Adipocyte (in vitro differentiated cells): Measurements from ENCODE around the gene FAM156A.
A peak's percentile ranks its signal among the peaks of the same experiment; 100 is the strongest.
"Not testable (repeated sequence)": the region's sequence is repeated elsewhere in the genome, so short reads cannot be mapped to it uniquely, and the experiment has no call there.

ENCODE experiments used
- DNase-seq: peaks from one replicate; pipeline ENCODE4 v3.0.0-alpha.2; 2015; ENCODE audit warnings: low read depth
- H3K27me3 ChIP-seq: replicated peaks from 2 replicates; pipeline ENCODE4 v1.7.0; 2013; ENCODE audit warnings: mild to moderate bottlenecking, low read length, moderate library complexity; ENCODE audit not compliant: control insufficient read depth, insufficient read depth
- H3K36me3 ChIP-seq: 2 replicates; pipeline ENCODE4 v1.7.0; 2013; ENCODE audit warnings: low read length, mild to moderate bottlenecking, moderate library complexity; ENCODE audit not compliant: control insufficient read depth, insufficient read depth, severe bottlenecking
- H3K4me1 ChIP-seq: 2 replicates; pipeline ENCODE4 v1.7.0; 2013; ENCODE audit warnings: mild to moderate bottlenecking, low read length, moderate library complexity; ENCODE audit not compliant: control insufficient read depth, insufficient read depth
- H3K4me3 ChIP-seq: 2 replicates; pipeline ENCODE4 v1.7.0; 2013; ENCODE audit warnings: mild to moderate bottlenecking, low read length, moderate library complexity
- H3K9ac ChIP-seq: 2 replicates; pipeline ENCODE4 v1.7.0; 2013; ENCODE audit warnings: mild to moderate bottlenecking, low read length, moderate library complexity
- H3K9me3 ChIP-seq: 2 replicates; pipeline ENCODE4 v1.7.0; 2013; ENCODE audit warnings: mild to moderate bottlenecking, low read length, moderate library complexity; ENCODE audit not compliant: control insufficient read depth

Gene FAM156A

DNA sequence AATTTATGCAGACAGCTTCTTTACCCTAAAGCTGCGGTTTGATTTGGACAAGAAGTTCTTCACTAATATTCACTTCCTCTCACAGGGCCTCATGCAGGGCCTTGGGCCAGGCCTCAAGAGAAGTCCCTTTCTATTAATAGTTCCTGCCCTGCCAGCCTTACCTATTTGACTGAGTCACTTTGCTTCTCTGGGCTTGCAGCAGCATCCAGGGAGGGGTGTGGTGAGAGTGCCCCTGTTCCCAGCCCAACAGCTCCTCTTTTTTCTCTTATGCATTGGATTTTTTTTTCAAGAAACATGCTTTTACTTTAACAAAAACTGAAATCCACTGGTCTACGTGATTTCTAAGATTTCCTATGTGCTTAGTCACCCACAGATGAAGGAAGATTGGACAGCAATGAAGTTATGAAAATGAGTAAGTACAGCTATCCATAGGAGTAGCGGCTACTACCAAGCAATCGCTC, 34.5 kb downstream of the FAM156A start:
- Histone ChIP-seq H3K4me3 (no peak overlapping the region), H3K27me3 (no peaks in the 10 kb centered on the region), H3K9ac (no peak overlapping the region), H3K36me3 (no peaks in the 10 kb centered on the region), H3K9me3 (no peaks in the 10 kb centered on the region), H3K4me1 (peaks cover 10% of the 10 kb centered on the region)
- peak; percentile 52 for DNase-seq

- H3K36me3 ChIP-seq, DNase-seq, H3K27me3 ChIP-seq, H3K9me3 ChIP-seq, H3K4me1 ChIP-seq, H3K9ac ChIP-seq, H3K4me3 ChIP-seq: not testable (repeated sequence)
Measured at GRCh38 chrX:52914704-52915103, 43.6 kb downstream of the FAM156A start.

DNA sequence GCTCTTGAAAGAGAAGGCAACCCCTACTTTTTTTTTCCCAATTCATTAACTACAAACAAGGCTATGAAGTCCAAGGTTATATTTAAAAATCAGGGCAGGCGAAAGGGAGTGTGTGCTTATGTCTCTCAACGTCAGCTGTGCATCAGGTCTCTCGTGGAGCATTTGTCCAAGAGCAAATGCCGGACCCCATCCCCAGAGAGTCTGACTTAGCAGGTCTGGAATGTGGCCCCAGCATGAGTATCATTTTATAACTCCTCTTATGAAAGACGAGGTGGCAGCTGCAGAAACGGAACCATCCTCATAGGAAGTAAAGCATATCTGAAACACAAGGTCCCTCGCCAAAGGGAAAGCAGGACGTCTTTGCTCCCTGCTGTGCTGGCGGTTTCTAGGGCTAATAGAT, 44.6 kb downstream of the FAM156A start:
- not testable (repeated sequence) for DNase-seq, H3K9me3 ChIP-seq, H3K9ac ChIP-seq, H3K4me1 ChIP-seq, H3K4me3 ChIP-seq, H3K36me3 ChIP-seq, H3K27me3 ChIP-seq

DNA sequence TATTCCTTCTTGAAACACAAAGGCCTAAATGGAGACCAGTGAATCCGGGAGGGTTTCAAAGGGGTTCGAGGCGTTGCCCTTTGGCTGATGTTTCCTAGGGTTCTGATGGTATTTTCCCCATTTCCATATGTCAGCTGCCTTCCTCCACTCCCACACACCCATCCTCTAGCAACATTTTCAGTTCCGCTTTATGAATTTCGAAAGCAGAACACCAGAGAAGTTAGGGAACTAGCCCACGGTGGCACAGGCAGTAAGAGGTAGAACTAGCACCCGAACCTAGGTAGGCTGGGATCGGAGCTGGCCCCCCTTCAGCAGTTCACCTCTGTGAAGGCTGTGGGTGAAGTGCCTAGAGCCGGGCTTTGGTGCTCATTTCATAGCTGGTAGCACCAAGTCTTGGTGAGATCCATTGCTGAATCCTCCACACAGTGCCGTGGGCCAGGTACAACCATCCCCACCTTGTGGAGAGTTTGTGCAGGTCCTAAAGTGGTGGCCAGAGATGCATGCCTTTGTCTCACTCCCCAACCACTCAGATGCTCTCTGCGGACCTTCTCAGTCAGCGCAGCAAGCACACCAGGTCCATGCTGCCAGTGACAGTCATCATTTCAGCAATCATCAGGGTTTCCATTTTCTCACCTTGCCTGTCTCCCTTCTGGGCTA, 48.9 kb downstream of the FAM156A start:
- not testable (repeated sequence) for H3K27me3 ChIP-seq, H3K36me3 ChIP-seq, H3K4me3 ChIP-seq, DNase-seq, H3K9ac ChIP-seq, H3K9me3 ChIP-seq, H3K4me1 ChIP-seq

GRCh38 chrX:52907900-52908299, 50.4 kb downstream of the FAM156A start:
- H3K9ac ChIP-seq, DNase-seq, H3K36me3 ChIP-seq, H3K4me3 ChIP-seq, H3K27me3 ChIP-seq, H3K4me1 ChIP-seq, H3K9me3 ChIP-seq: not testable (repeated sequence)

- DNase-seq, H3K27me3 ChIP-seq, H3K4me3 ChIP-seq, H3K36me3 ChIP-seq, H3K9me3 ChIP-seq, H3K4me1 ChIP-seq, H3K9ac ChIP-seq: not testable (repeated sequence)
Measured at GRCh38 chrX:52907137-52907536, 51.2 kb downstream of the FAM156A start.

GRCh38 chrX:52906072-52906471, 52.2 kb downstream of the FAM156A start:
- DNase-seq, H3K4me3 ChIP-seq, H3K27me3 ChIP-seq, H3K9ac ChIP-seq, H3K36me3 ChIP-seq, H3K9me3 ChIP-seq, H3K4me1 ChIP-seq: not testable (repeated sequence)

DNA sequence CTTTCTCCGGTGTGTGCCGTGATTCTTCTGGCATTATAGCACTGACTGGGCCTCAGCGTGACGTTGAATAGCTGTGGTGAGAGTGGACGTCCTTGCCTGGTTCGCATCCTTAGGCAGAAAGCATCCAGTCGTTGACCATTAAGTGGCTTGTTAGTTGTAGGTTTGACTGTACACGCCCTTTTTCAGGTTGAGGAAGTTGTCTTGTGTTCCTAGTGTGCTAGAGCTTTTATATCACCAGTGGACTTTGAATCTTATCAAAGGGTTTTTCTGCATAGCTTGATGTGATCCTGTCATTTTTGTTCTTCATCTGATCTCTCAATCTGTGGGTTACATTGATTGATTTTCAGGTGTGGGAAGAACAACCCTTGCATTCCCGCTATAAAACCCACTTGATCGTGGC, 52.8 kb downstream of the FAM156A start:
- H3K27me3 ChIP-seq, H3K9ac ChIP-seq, H3K9me3 ChIP-seq, H3K4me1 ChIP-seq, H3K36me3 ChIP-seq, DNase-seq, H3K4me3 ChIP-seq: not testable (repeated sequence)
